GM18907 (cell line): ENCODE results near the gene PARD3B.

Experiments
- ATAC-seq: cut with Tn5 transposase; IDR thresholded peaks from one replicate; pipeline ENCODE4 v1.9.1; 2021; ENCODE audit warnings: mild to moderate bottlenecking, moderate library complexity; ENCODE audit not compliant: unreplicated experiment

Gene PARD3B

DNA sequence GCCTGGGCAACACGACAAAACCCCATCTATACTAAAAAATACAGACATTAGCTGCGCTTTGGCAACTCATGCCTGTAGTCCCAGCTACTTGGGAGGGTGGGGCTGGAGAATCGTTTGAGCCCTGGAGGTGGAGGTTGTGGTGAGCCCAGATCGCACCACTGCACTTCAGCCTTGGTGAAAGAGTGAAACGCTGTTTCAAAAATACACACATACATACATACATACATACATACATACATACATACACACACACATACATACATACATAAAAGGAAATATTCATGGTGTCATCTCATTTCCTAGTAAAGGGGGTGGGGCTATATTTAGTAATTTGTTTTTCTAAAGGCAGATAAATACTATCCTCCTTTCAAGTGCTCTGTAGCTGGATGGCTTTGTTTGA lies 205.1 kb downstream of the PARD3B start:
- no peak for ATAC-seq

DNA sequence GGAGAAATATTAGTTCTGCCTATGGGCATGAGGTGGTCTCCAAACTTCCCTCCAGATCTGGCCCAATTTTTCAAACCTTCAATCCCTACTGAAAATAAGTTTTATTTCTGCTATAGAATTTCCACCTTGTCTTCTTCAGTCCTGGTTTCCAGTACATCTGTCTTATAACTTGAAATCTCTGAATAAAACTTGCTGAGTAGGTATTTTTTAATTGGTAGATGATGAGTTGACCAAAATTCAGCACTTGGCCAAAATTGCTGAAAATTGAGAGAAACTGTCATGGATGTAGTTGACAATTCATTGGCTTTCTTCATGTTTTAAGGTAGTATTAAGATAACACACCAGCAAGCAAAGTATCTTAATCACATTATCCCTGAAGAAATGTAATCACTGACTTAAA lies 206.2 kb downstream of the PARD3B start:
- ATAC-seq = no peak

DNA sequence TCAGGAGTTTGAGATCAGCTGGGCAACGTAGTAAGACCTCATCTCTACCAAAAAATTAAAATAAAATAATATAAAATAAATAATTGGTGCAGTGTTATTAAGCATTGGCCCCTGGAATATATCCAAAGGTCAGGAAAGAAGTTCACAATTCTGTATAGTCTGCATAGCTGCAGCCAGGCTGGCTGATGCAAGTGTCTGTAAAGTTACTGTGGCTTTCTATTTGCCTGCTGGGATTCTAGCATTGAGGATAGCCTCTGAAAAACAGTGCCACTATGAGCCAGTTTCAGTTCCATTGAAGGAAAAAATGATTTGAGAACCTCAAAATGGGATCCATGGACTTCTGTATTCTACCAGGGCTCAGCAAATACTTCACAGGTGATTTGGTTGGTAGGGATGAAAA lies 208.6 kb downstream of the PARD3B start:
- ATAC-seq = no peak

DNA sequence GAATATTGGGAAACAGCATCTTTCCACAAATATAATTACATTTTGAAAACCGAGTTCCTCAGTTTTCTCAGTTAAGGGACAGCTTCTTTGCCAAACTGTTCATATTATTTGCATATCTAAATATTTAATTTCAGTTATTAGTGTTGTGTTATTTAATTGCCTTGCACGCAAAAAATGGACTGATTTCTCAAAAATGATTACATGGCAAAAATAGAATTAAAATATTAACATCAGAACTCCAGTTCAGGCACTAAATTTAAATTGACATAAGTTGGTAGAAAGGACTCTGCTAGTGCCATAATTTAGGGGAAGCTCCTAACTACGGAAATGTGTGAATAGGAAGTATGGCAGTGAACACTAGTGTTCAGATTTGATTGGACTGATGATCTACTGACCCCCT lies 209.6 kb downstream of the PARD3B start:
- no peak for ATAC-seq

DNA sequence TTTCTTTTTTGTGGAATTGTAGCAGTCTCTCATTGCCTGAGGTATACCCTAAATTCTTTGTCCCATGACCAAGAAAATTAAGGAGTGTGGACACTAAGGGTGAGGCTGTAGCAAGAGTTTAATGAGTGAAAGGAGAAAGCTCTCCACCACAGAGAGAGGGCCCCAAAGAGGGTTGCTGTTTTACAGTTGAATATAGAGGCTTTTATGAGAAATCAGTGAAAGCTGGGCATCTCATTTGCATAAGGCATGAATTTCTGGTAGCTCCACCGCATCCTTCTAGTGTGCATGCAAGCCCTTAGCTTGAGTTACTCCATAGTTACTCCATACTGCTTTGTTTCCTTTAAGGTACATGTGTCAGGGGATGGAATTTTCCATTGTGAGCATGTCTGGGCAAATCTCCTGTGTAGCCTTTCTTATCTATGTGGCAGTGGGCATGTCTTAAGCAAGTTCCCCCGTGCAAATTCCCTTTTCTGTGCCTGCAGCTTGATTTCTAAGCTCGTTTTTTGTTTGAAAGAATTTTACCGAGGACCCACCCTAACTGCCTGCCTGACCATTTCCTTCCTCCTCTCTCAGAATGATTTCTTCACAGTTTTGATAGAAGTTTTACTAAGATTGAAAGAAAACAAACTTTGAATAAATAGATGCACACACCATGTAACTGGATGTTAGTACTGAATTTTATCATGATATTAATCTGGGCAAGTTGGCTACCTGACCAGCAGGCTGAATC lies 218.9 kb downstream of the PARD3B start:
- no peak for ATAC-seq

DNA sequence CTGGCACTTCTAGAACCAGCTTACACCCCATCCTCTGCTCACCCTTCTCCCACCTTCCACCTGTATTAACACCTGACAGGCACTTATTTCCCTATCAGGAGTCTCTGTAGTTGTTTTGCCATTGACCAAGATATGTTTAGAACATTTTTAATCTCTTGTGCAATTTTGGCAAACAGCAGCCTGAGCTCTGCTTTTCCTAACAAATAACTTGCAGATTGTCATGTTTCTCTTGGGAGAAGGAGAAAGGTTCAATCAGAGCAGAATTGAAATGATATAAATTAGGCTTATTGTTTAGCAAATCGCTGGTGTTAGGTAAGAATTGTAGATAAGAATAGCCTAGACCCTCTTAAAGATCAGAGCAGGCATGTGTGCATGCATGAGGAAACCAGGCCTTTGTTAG lies 225.5 kb downstream of the PARD3B start:
- no peak for ATAC-seq

DNA sequence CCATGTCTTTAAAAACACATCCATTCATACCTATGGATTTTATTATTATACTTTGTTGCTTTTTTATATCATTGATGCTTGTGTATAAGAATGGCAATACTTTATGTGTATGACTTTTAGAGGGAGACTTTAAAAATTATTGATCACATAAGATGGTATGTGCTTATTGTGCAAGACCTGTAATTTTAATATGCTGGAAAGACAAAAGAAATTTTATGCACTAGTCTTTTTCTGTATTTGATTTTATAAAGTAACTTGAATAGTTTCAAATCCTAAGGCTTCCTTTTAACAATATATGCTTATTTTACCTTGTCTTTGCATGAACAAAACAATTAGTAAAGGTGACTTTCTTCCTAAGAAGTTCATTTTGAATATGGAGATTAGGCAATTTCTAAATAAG lies 226.4 kb downstream of the PARD3B start:
- no peak for ATAC-seq

DNA sequence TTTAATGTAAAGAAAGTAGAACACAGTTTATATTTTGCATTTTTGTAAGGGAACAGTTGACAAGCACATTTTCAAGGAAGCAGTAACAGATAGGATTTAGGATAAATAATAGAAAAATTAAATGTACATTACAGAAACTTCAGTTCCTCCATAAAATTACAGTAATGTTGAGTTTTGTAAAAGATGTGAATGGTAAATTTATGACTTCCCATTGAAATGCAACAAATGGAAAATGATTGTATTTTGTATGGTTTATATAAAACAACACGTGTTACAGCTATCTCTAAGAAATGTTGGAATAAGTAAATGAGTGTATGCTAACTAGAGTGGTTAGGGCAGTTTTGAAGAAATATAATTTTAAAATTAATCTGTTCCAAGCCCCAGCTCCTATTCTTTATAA lies 227.3 kb downstream of the PARD3B start:
- ATAC-seq = no peak

DNA sequence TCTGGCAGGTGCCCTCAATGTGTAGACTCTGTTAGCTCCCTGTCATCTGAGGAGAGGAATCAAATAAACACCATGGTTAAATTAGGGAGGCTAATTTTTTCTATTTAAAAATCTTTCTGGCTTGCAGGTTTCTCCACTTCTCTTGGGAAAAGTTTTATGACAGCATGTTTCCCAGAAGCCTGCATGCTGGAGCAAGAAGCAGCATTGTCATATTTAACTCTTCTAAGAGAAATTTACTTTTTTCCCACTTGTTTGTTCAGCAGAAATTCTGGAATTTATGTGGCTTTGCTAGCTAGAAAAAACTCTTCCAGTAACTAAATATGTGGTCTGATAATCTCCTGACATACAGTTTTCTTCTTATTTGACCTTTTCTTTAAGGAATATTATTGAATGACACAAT lies 230.5 kb downstream of the PARD3B start:
- ATAC-seq = no peak

DNA sequence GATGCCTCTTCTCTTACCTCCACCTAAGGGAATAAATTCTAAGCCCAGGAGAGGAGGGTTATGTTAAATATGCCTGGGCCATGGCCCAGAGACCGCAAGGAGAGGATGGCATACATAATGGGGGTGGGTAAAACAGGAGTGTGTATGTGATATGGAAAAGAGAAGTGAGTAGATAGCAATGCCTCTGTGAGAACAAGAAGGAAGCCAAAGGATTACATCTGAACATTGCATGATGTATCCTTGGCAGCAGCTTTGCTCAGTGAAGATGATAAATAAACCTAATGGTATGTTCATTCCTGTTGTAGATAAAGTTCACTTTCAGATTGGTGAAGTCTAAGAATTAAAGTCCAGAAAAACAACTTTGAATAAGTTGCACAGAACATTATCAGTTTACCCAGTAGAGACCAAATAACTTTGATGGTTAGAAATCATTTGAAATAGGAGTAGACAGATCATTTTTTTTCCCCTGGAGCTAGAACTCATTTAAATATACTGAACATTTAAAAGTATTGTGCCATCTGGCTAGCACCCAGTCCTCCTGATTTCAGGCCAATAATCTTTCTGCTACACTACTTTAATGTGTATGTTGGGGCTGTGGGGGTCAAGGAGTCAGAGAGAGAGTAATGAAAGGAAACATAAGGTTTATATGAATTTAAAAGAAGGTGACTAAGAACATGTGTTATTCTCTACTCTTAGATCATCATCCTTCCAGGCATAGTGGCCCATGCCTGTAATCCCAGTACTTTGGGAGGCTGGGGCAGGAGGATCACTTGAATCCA lies 231.7 kb downstream of the PARD3B start:
- no peak for ATAC-seq

DNA sequence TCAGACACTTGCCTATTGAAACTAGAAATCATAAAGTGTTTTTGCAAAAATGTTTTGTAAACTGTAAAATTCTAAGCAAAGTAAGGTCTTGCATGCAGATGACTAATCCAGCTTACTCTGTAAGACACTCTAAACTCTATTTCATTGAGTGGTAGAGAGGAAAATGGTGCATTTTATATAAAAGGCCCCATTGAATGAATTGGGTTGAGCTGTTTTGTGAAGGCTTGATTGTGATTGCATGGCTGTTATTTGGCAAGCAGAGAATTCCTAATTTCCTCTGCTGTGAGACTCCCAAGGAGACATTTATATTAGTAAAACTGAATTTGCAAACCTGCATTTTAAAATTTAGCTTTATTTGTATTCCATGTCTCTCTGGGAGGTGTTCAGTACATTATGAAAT lies 234.5 kb downstream of the PARD3B start:
- ATAC-seq = no peak

DNA sequence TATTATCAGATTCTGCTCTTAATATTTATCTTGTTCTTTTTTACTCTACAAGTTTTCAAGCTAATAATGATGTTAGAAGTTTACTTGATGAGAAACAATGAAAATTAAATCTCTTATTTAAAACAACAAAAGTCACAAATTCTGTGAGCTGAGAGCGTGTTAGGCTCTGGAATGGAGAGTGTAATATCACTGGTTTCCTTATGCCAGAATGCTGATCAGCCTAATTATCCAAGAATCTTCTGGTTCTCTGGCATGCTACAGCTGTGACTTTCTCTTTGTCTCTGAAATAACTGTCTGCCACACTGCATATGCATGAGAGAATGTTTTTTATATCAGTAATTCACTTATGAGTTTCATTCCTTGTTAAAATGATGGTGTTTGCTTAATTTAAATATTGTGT lies 236.7 kb downstream of the PARD3B start:
- ATAC-seq = no peak

DNA sequence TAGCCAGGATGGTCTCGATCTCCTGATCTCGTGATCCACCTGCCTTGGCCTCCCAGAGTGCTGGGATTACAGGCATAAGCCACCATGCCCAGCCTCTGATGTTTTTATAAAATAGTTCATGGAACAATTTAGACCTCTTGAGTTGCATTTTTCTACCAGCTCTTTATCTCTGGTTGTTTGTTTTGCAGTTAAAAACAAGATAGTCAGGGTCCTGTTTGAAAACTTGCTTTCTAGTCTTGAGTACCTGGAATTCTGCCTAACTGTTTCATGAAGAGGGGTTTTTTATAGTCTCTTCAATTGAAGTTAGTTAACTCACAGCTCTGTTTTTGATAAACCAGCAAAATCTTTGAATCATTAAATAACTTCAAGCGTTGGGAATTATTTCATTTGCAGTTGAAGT lies 244.8 kb downstream of the PARD3B start:
- ATAC-seq = no peak

DNA sequence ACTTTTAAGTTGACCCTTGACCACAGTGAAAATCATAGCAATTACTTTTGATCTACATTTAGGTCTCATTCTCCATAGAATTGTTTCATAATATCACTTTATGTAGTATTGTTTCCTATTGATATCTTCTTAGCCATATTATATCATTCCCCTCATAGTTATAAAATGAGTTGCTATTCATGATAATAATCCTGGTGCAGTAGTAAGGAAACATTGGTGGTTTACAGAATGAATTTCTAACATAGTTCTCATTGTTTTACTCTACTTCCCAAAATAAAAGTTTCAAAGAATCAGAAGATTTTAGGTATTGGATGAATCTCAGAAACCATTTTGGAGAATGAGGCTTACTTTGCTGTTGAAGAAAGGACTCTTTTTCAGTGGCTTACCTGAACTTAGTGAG lies 246.0 kb downstream of the PARD3B start:
- no peak for ATAC-seq

DNA sequence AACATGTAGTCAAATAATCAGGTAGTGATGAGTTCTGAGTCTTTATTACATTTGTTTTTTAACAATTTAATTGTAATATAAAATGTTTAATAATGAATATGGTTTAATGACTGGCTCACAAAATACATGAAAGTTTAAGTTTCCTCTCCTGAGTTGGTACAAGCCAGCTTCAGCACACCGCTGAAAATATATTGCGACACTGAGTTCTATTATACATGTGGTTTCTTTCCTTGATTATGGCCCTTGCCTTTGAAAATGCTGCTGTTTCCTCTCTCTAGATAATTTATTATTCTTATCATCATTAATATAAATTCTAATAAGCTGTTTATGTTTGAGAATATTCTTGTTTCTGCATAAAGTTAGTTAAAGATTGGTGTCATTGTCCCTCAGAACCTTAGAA lies 249.3 kb downstream of the PARD3B start:
- no peak for ATAC-seq

DNA sequence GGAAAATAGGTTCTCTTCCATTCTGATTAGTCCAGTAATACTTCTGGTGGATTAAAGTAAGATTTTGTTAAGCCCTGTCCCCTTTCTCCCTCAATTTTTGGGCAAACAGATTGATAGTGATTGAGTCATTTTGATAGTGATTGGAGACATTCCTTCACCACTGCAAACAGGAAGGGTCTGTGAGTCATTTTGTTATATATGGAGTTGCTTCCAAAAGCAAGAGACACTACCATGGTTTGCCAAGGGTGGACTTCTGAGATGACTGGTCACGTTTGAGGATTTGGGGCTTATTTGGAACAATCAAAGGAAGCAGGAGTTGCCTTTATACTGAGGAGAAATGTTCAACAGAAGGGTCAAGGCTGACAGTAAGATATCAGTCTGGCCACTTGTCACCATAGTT lies 249.9 kb downstream of the PARD3B start:
- ATAC-seq = no peak

DNA sequence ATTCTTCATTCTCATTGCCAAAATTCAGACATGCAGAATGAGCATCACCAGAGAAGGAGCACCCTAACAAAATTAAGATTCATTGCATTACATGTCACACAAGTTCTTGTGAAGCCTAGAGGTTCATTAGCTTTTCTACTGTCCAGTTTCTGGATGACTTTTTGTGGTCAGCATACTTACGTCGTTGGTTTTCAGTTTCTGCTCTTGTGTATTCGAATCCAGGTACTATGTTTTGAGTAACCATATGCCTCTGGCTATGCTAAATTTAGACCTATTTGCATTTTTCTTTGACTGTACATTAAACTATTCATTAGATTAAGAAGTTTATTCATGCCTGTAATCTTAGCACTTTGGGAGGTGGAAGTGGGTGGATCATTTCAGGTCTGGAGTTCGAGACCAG lies 251.3 kb downstream of the PARD3B start:
- ATAC-seq = peak; percentile 87

DNA sequence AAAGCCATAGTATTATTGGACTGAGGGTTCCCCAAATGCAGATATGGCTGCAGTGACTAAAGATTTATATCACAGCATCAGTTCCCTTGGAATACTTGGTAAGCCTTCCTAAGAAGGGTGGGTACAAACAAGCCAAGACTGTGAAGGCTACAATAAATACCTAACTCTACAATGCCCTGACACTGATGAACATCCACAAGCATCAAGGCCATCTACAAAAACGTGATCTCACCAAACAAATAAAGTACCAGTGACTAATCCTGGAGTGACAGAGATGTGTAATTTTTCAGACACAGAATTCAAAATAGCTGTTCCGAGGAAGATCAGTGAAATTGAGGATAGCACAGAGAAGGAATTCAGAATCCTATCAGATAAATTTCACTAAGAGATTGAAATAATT lies 254.5 kb downstream of the PARD3B start:
- ATAC-seq = no peak

DNA sequence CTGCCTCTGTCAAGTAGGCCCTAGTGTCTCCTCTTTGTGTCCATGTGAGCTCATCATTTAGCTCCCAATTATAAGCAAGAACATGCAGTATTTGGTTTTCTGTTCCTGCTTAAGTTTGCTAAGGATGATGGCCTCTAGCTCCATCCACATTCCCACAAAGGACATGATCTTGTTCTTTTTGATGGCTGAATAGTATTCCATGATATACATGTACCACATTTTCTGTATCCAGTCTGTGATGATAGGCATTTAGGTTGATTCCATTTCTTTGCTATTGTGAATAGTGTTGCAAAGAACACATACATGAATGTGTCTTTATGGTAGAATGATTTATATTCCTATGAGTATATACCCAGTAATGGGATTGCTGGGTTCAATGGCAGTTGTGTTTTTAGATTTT lies 263.2 kb downstream of the PARD3B start:
- ATAC-seq = no peak

DNA sequence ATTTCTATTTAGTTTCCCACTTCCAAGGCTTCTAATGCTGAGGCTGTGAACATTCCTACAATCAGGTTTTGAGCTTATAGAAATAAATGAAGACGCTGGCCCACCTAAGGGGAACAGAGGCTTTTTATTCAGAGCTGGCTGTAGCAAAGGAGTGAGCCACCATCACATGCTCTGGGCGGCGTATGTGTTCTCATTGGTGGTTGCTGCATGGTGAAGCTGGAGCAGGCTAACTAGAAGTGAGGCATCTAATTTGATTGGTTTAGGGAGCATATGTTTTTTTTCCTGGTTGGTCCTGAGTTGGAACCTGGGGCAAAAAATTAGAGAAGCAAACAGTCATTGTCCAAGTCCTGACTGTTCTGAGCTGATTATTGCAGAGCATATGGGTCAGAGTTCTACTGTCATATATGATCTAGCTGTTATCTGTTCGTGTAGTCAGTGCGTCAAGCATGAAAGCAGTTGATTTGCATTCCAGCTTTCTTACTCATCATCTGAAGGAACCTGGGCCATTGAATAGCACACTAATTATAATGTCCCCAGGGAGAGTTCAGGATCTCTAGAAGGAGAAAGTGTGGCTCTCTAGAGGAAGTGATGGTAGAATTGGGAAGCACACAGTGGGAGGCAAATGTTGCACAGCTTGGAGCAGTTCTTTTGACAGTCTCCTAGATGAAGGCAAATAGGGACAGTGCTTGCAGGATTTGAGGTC lies 279.6 kb downstream of the PARD3B start:
- ATAC-seq = no peak

DNA sequence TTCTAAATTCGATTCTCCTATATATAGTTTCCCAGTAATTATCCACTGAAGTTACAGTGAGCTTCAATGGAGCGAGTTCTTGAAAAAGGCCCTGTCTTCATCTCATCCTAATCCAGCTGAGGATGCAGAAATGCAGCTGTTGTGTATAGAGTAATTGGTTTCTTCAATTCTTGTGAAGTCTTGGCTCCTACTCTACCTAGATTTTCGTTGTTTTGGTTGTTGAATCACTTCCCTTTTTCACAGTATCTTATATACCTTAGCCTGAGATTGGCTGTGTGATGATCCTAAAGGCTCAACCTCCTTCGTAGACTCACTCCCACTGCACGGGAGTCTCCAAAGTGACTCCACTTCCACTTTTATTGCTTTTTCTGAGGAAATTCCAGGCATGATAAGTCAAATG lies 280.4 kb downstream of the PARD3B start:
- no peak for ATAC-seq
